Panc1 (cell line): ENCODE results near the gene NCAM1. TPM values are rescaled to one million over a fixed set of nuclear protein-coding genes. Genes with fewer than 3 reads are reported as not detected.
"Not testable (repeated sequence)": the region's sequence is repeated elsewhere in the genome, so short reads cannot be mapped to it uniquely, and the experiment has no call there.

Experiments
- ATAC-seq: fragments of 200-7000 bp; cut with Tn5 transposase; 2 replicates; pipeline ENCODE4 v1.9.1; 2020; ENCODE audit warnings: mild to moderate bottlenecking, moderate library complexity
- BruUV-seq: library from RNA; stranded (reverse); fragments of 400-500 nt; replicated peaks from 2 replicates; lab custom pipeline; 2021; lab: Mats Ljungman, UMichigan
- CTCF ChIA-PET: fragments of 300-600 bp; sonication (Branson Sonifier 250); formaldehyde crosslinking; loops from one replicate; lab custom pipeline; 2022; ENCODE audit warnings: antibody characterized with exemption; lab: Charles Lee
- POLR2A ChIA-PET: fragments of 300-600 bp; sonication (Branson Sonifier 250); formaldehyde crosslinking; loops from one replicate; lab custom pipeline; 2022; ENCODE audit warnings: antibody characterized with exemption; lab: Charles Lee
- DNase-seq: peaks from one replicate; pipeline ENCODE4 v3.0.0-alpha.2; 2010; ENCODE audit warnings: low read depth, low spot score
- H3K27ac ChIP-seq: 2 replicates; pipeline ENCODE4 v1.5.1; 2011; ENCODE audit warnings: mild to moderate bottlenecking, low read length, inconsistent platforms
- H3K27me3 ChIP-seq: fragments of 200-500 bp; sonication (Bioruptor generic); 2 replicates; pipeline ENCODE4 v1.6.0; 2014; ENCODE audit warnings: low read length, inconsistent platforms; ENCODE audit not compliant: control insufficient read depth, insufficient read depth
- H3K36me3 ChIP-seq: fragments of 200-500 bp; sonication (Bioruptor generic); 2 replicates; pipeline ENCODE4 v1.5.1; 2014; ENCODE audit warnings: inconsistent platforms, mild to moderate bottlenecking, low read length, moderate library complexity; ENCODE audit not compliant: control insufficient read depth, insufficient read depth
- H3K4me1 ChIP-seq: 2 replicates; pipeline ENCODE4 v1.5.1; 2011; ENCODE audit warnings: inconsistent platforms, mild to moderate bottlenecking, low read length, moderate library complexity; ENCODE audit not compliant: control insufficient read depth, insufficient read depth
- H3K4me3 ChIP-seq, 2 experiments: 2 replicates each; pipeline ENCODE4 v1.5.1; 2011 to 2012; ENCODE audit warnings: low read depth in 2 of 2, low read length in 2 of 2, mild to moderate bottlenecking in 2 of 2, inconsistent platforms in 1 of 2, moderate library complexity in 1 of 2
- H3K9me3 ChIP-seq: fragments of 200-500 bp; sonication (Bioruptor generic); 2 replicates; pipeline ENCODE4 v1.5.1; 2014; ENCODE audit warnings: low read depth, mild to moderate bottlenecking, inconsistent platforms, low read length, moderate library complexity; ENCODE audit not compliant: control insufficient read depth, insufficient read depth
- POLR2AphosphoS5 ChIP-seq: IDR thresholded peaks from 2 replicates; pipeline ENCODE4 v1.6.1; 2012; ENCODE audit warnings: mild to moderate bottlenecking, low read depth, low read length, moderate library complexity
- SIN3A ChIP-seq: IDR thresholded peaks from 2 replicates; pipeline ENCODE4 v1.6.1; 2012; ENCODE audit warnings: low read depth, mild to moderate bottlenecking, low read length, moderate library complexity, borderline replicate concordance; ENCODE audit not compliant: insufficient read depth
- TCF7L2 ChIP-seq: IDR thresholded peaks from 2 replicates; pipeline ENCODE4 v1.6.1; 2011; ENCODE audit warnings: mild to moderate bottlenecking, low read depth, low read length, inconsistent platforms
- in situ Hi-C: cut with HindIII; loops from 2 replicates; pipeline ENCODE4 v1.10.0; 2016; ENCODE audit warnings: low sequenced_read_pairs, low pct_unique_long_range_greater_than_20kb
- intact Hi-C: fragments of 100-400 bp; cut with micrococcal nuclease; formaldehyde crosslinking; loops from one replicate; pipeline ENCODE4 v1.10.0; 2022; ENCODE audit not compliant: unreplicated experiment
- total RNA-seq: library from RNA; stranded (reverse); gene quantifications from one replicate; pipeline ENCODE4 v1.2.1, GENCODE V29; 2021; ENCODE audit not compliant: unreplicated experiment
- TF ChIP-seq, protein P1 (sequence below), 2 experiments: IDR thresholded peaks; 2 replicates each; pipeline ENCODE4 v1.6.1; 2011 to 2012; ENCODE audit warnings: low read depth in 2 of 2, control low read depth in 1 of 2, low read length in 1 of 2, mild to moderate bottlenecking in 1 of 2, moderate library complexity in 1 of 2; ENCODE audit not compliant: insufficient read depth in 1 of 2
- TF ChIP-seq, protein P2 (sequence below): fragments of 450-650 bp; IDR thresholded peaks from 2 replicates; pipeline ENCODE4 v1.5.1; 2017; ENCODE audit warnings: mild to moderate bottlenecking

Gene NCAM1
- total RNA-seq, 1 experiment from 2014 or later, result 0.18 TPM

DNA sequence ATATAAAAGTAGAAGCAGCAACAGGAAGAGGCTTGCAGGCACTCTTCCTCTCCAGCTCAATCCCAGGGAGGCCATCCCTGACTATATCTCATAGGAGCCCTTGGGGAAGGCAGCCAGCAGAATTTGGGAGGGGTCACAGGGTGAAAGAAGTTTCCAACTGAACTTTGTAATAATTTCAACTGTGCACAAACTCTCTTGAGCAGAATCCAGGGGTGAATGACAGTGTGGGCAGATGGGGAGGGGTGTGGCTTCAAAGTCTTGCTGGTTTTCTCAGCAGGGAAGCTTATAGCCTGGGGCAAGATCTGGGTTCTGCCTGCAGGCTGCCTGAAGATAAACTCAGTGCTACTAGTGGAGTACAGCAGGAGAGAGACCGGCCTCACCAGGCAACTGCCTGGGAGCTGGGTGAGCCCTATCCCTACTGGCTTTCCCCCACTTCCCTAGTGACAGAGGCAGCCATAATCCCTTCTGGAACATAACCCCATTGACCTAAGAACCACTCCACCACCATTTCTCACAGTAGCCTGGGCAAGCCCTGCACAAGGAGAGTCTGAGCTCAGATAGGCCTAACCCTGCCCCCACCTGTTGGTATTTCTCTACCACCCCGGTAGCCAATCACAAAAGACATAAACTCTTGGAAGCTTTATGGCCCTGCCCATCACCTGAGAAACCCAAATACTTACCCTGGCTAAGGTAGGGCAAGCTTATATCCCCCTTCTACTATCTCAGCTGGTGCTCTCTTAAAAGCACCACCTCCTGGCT lies 335.4 kb downstream of the NCAM1 start:
- TF ChIP-seq, protein P1, sequence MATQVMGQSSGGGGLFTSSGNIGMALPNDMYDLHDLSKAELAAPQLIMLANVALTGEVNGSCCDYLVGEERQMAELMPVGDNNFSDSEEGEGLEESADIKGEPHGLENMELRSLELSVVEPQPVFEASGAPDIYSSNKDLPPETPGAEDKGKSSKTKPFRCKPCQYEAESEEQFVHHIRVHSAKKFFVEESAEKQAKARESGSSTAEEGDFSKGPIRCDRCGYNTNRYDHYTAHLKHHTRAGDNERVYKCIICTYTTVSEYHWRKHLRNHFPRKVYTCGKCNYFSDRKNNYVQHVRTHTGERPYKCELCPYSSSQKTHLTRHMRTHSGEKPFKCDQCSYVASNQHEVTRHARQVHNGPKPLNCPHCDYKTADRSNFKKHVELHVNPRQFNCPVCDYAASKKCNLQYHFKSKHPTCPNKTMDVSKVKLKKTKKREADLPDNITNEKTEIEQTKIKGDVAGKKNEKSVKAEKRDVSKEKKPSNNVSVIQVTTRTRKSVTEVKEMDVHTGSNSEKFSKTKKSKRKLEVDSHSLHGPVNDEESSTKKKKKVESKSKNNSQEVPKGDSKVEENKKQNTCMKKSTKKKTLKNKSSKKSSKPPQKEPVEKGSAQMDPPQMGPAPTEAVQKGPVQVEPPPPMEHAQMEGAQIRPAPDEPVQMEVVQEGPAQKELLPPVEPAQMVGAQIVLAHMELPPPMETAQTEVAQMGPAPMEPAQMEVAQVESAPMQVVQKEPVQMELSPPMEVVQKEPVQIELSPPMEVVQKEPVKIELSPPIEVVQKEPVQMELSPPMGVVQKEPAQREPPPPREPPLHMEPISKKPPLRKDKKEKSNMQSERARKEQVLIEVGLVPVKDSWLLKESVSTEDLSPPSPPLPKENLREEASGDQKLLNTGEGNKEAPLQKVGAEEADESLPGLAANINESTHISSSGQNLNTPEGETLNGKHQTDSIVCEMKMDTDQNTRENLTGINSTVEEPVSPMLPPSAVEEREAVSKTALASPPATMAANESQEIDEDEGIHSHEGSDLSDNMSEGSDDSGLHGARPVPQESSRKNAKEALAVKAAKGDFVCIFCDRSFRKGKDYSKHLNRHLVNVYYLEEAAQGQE (IDR thresholded peaks at IDR 0.05; ENCODE audit: insufficient read depth in 1 of 2, low read depth in 2 of 2, low read length in 1 of 2), result no peak
- TF ChIP-seq SIN3A (no peak), POLR2AphosphoS5 (no peak), TCF7L2 (no peak)
- TF ChIP-seq, protein P2, sequence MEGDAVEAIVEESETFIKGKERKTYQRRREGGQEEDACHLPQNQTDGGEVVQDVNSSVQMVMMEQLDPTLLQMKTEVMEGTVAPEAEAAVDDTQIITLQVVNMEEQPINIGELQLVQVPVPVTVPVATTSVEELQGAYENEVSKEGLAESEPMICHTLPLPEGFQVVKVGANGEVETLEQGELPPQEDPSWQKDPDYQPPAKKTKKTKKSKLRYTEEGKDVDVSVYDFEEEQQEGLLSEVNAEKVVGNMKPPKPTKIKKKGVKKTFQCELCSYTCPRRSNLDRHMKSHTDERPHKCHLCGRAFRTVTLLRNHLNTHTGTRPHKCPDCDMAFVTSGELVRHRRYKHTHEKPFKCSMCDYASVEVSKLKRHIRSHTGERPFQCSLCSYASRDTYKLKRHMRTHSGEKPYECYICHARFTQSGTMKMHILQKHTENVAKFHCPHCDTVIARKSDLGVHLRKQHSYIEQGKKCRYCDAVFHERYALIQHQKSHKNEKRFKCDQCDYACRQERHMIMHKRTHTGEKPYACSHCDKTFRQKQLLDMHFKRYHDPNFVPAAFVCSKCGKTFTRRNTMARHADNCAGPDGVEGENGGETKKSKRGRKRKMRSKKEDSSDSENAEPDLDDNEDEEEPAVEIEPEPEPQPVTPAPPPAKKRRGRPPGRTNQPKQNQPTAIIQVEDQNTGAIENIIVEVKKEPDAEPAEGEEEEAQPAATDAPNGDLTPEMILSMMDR, result no peak
- H3K36me3 ChIP-seq, result no peaks in the 10 kb centered on the region
- intact Hi-C loops (no loop called here), in situ Hi-C loops (no loop called here)
- POLR2A ChIA-PET, result no interaction called here
- CTCF ChIA-PET, result interaction anchor here (1.0 kb wide), 1 partner anchor 709 kb away, joined by 4 read pairs; no protein-coding TSS in a partner anchor
- H3K27ac ChIP-seq, result no peak overlapping the region
- ATAC-seq (no peak), DNase-seq (no peak)
- no peaks in the 10 kb centered on the region; the same call in 1 of the 2 replicates for H3K27me3 ChIP-seq
- no TSS peak for BruUV-seq
- no peaks in the 10 kb centered on the region for H3K9me3 ChIP-seq
- no peaks in the 10 kb centered on the region for H3K4me1 ChIP-seq
- no peak overlapping the region for H3K4me3 ChIP-seq

DNA sequence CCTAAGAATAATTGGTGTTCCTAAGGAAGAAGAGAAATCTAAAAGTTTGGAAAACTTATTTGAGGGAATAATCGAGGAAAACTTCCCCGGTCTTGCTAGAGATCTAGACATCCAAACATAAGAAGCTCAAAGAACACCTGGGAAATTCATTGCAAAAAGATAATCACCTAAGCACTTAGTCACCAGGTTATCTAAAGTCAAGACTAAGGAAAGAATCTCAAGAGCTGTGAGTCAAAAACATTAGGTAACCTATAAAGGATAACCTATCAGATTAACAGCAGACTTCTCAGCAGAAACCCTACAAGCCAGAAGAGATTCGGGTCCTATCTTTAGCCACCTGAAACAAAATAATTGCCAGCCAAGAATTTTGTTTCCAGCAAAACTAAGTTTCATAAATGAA lies 337.3 kb downstream of the NCAM1 start:
- ATAC-seq, H3K36me3 ChIP-seq, intact Hi-C loops, H3K27me3 ChIP-seq, H3K9me3 ChIP-seq, BruUV-seq, POLR2A ChIA-PET, in situ Hi-C loops, H3K4me1 ChIP-seq, DNase-seq, H3K4me3 ChIP-seq, H3K27ac ChIP-seq: not testable (repeated sequence)
- CTCF ChIA-PET, result interaction anchor here (0.6 kb wide), 2 partner anchors 44 to 106 kb away, joined by 5 read pairs; no protein-coding TSS in a partner anchor

DNA sequence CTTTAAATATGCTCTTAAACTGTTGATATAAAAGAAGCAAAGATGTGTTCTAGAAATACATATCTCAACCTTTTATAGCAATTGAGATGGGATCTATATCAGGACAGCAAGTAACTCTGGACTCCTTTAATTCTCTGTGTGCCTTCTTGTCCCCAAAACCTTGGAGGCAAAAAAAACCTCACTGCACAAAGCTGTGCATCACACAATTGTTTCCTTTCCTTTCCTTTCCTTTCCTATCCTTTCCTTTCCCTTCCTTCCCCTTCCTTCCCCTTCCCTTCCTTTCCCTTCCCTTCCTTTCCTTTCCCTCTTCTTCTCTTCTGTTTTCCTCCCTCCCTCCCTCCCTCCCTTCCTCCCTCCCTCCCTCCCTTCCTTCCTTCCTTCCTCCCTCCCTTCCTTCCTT lies 343.7 kb downstream of the NCAM1 start:
- DNase-seq (no peak), ATAC-seq (no peak)
- no TSS peak for BruUV-seq
- TF ChIP-seq SIN3A (no peak), TCF7L2 (no peak), POLR2AphosphoS5 (no peak)
- Histone ChIP-seq H3K27ac (no peak overlapping the region), H3K9me3 (no peaks in the 10 kb centered on the region), H3K4me1 (no peaks in the 10 kb centered on the region), H3K36me3 (no peaks in the 10 kb centered on the region), H3K4me3 (no peak overlapping the region), H3K27me3 (no peaks in the 10 kb centered on the region)
- ChIA-PET POLR2A (interaction anchor here (0.6 kb wide), 1 partner anchor 377 kb away, joined by 13 read pairs; no protein-coding TSS in a partner anchor), CTCF (interaction anchor here (0.6 kb wide), 1 partner anchor 425 kb away, joined by 3 read pairs; no protein-coding TSS in a partner anchor)
- in situ Hi-C loops, result no loop called here
- intact Hi-C loops, result loop anchor here (1.0 to 10.0 kb wide), 4 partner anchors 190 to 497 kb away; no protein-coding TSS in a partner anchor
